Measurements from ENCODE around the gene AKAP8. TPM values are rescaled to one million over a fixed set of nuclear protein-coding genes. Genes with fewer than 3 reads are reported as not detected.
A peak's percentile ranks its signal among the peaks of the same experiment; 100 is the strongest.

AKAP8 gene
- total and polyA plus RNA-seq, 2 of the 4 experiments (the other 2 are of a cell fraction) = 12.2 to 13.4 TPM

GRCh38 chr19:15374105-15374651 is 5.4 kb downstream of the AKAP8 start:
- Histone ChIP-seq H2AK9ac (replicated peaks; ENCODE audit: low read depth, low read length, poor library complexity) (peak overlapping the region; percentile 56), H3K4me1 (ENCODE audit: control insufficient read depth, insufficient read depth, low read length) (peaks cover 8% of the 10 kb centered on the region), H3K9ac (ENCODE audit: low read depth, low read length) (no peak overlapping the region), H3K36me3 (ENCODE audit: control insufficient read depth, insufficient read depth, low read length) (peaks cover 40% of the 10 kb centered on the region), H4K5ac (ENCODE audit: low read depth, low read length) (no peak overlapping the region), H3K14ac (replicated peaks; ENCODE audit: low read depth, low read length) (no peak overlapping the region), H3K4ac (ENCODE audit: low read depth, low read length) (no peak overlapping the region), H3K79me1 (ENCODE audit: low read depth in 1 of 2, low read length in 2 of 2) (peaks cover 7 to 71% of the 10 kb centered on the region in 2 experiments), H3K23ac (ENCODE audit: low read depth, low read length) (no peak overlapping the region), H2BK5ac (ENCODE audit: low read depth, low read length, poor library complexity, severe bottlenecking) (no peak overlapping the region), H4K20me1 (ENCODE audit: insufficient read depth, low read length) (peaks cover 55% of the 10 kb centered on the region), H4K8ac (ENCODE audit: low read depth in 2 of 2, low read length in 2 of 2) (no peak overlapping the region), H4K91ac (ENCODE audit: insufficient read depth, low read depth, low read length) (no peak overlapping the region), H3K27me3 (ENCODE audit: control insufficient read depth, insufficient read depth, low read length) (no peaks in the 10 kb centered on the region), H3K4me2 (ENCODE audit: low read depth, low read length) (no peak overlapping the region), H3K56ac (ENCODE audit: extremely low read depth, insufficient read depth, low read length) (no peak overlapping the region), H3K9me1 (ENCODE audit: insufficient read depth, low read length) (peaks cover 7% of the 10 kb centered on the region), H2BK20ac (ENCODE audit: low read depth, low read length) (no peak overlapping the region), H3K9me3 (ENCODE audit: control insufficient read depth, insufficient read depth, low read length) (no peaks in the 10 kb centered on the region), H3K27ac (ENCODE audit: insufficient read depth, low read length) (no peak overlapping the region), H2AFZ (replicated peaks; ENCODE audit: low read length, poor library complexity) (no peak overlapping the region), H2AK5ac (ENCODE audit: low read depth, low read length) (no peak overlapping the region), H2BK15ac (ENCODE audit: low read depth, low read length) (no peak overlapping the region), H3K4me3 (ENCODE audit: insufficient read depth, low read depth, low read length) (no peak overlapping the region), H3K18ac (ENCODE audit: low read depth, low read length) (no peak overlapping the region), H2BK120ac (ENCODE audit: low read depth, low read length) (no peak overlapping the region)
- TF ChIP-seq CTCF (conservative IDR thresholded peaks at IDR 0.05; ENCODE audit: low read depth, low read length) (no peak), RFX5 (IDR thresholded peaks at IDR 0.05; ENCODE audit: low read depth, low read length) (no peak), USF2 (IDR thresholded peaks at IDR 0.05; ENCODE audit: low read depth, low read length) (no peak), MAZ (IDR thresholded peaks at IDR 0.05; ENCODE audit: borderline replicate concordance, low read depth, low read length) (no peak), RAD21 (IDR thresholded peaks at IDR 0.05; ENCODE audit: low read length) (no peak), NFE2L2 (IDR thresholded peaks at IDR 0.05; ENCODE audit: low read depth, low read length) (no peak), CHD1 (IDR thresholded peaks at IDR 0.05; ENCODE audit: low read depth, low read length) (no peak), FOS (IDR thresholded peaks at IDR 0.05; ENCODE audit: low read depth, low read length) (no peak)
- in situ Hi-C loops (cut with MboI; ENCODE audit: low sequenced_read_pairs) = no loop called here
- DNase-seq (no peak), ATAC-seq (ENCODE audit: low read depth) (no peak)
- dilution Hi-C loops (cut with HindIII; ENCODE audit: low sequenced_read_pairs, unreplicated experiment) = no loop called here
- 98% methylated on average over 13 of the region's 21 CpGs; no CpG with 5 or more reads in 1 of the 2 experiments for WGBS, 2 experiments (ENCODE audit: extremely low coverage in 2 of 2, insufficient read length in 1 of 2)
- intact Hi-C loops (cut with micrococcal nuclease) = loop anchor here (10.0 kb wide), 1 partner anchor 269 kb away; the partner anchor contains the start of gene SYDE1
- POLR2A ChIA-PET (ENCODE audit: unreplicated experiment) = no interaction called here
- BruUV-seq (replicated peaks) = no TSS peak
- CTCF ChIA-PET = no interaction called here

Data from IMR-90 (cell line).